HG03175 (cell line): ENCODE measurements around the gene STXBP4.

ENCODE experiments used
- ATAC-seq: cut with Tn5 transposase; IDR thresholded peaks from one replicate; pipeline ENCODE4 v1.9.1; 2021; ENCODE audit warnings: mild to moderate bottlenecking, moderate library complexity; ENCODE audit not compliant: unreplicated experiment

STXBP4 gene

GRCh38 chr17:55163408-55163807 lies 194.8 kb downstream of the STXBP4 start:
- ATAC-seq, result no peak

GRCh38 chr17:55166506-55166905 lies 197.9 kb downstream of the STXBP4 start:
- ATAC-seq, result no peak

GRCh38 chr17:55167024-55167725 lies 198.6 kb downstream of the STXBP4 start:
- ATAC-seq, result no peak

- peak; percentile 96 for ATAC-seq
Observed at GRCh38 chr17:55168958-55169687, 200.6 kb downstream of the STXBP4 start.

GRCh38 chr17:55171634-55172328 lies 203.2 kb downstream of the STXBP4 start:
- ATAC-seq, result no peak

GRCh38 chr17:55172612-55173011 lies 204.0 kb downstream of the STXBP4 start:
- no peak for ATAC-seq

GRCh38 chr17:55174133-55174532 lies 205.6 kb downstream of the STXBP4 start:
- ATAC-seq, result no peak

GRCh38 chr17:55175788-55176427 lies 207.3 kb downstream of the STXBP4 start:
- ATAC-seq, result peak; percentile 48

GRCh38 chr17:55177159-55177854 lies 208.7 kb downstream of the STXBP4 start:
- no peak for ATAC-seq

GRCh38 chr17:55177855-55178217 lies 209.3 kb downstream of the STXBP4 start:
- ATAC-seq, result no peak

- no peak for ATAC-seq
Observed at GRCh38 chr17:55186937-55187770, 218.6 kb downstream of the STXBP4 start.

- peak; percentile 45 for ATAC-seq
Observed at GRCh38 chr17:55190748-55191147, 222.2 kb downstream of the STXBP4 start.

- no peak for ATAC-seq
Observed at GRCh38 chr17:55198690-55199370, 230.3 kb downstream of the STXBP4 start.

GRCh38 chr17:55200904-55201303 lies 232.3 kb downstream of the STXBP4 start:
- ATAC-seq, result no peak

- ATAC-seq, result no peak
Observed at GRCh38 chr17:55201308-55201932, 232.9 kb downstream of the STXBP4 start.

GRCh38 chr17:55202896-55203295 lies 234.3 kb downstream of the STXBP4 start:
- ATAC-seq, result no peak

GRCh38 chr17:55208078-55208812 lies 239.7 kb downstream of the STXBP4 start:
- no peak for ATAC-seq

- no peak for ATAC-seq
Observed at GRCh38 chr17:55210292-55210691, 241.7 kb downstream of the STXBP4 start.
